ENCODE measurements around the gene DNLZ. TPM values are rescaled to one million over a fixed set of nuclear protein-coding genes. Genes with fewer than 3 reads are reported as not detected.

The DNLZ gene
- total RNA-seq, 1 donor from 2014 or later: 14.5 TPM

DNA sequence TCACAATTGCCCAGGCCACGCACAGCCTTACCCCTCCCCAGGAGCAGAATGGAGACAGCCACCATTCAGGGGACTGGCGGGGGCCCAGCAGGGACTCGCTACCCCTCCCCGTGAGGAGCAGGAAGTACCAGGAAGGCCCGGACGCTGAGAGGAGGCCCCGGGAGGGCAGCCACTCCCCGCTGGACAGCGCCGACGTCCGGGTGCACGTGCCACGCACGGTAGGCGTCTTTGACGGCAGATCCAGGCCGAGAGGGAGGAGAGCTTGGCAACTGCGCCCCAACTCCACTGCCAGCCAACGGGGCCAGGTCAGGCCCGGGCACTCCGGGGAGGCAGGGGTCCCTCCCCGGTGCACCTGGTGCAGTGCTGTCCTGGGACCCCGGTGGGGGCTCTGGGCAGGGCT, 14.0 kb downstream of the DNLZ start:
- no peaks in the 10 kb centered on the region for H3K36me3 Mint-ChIP-seq (ENCODE audit: low read depth, unreplicated experiment)
- peaks cover 11% of the 10 kb centered on the region for H3K27me3 Mint-ChIP-seq (ENCODE audit: unreplicated experiment)
- TF ChIP-seq, protein P1, sequence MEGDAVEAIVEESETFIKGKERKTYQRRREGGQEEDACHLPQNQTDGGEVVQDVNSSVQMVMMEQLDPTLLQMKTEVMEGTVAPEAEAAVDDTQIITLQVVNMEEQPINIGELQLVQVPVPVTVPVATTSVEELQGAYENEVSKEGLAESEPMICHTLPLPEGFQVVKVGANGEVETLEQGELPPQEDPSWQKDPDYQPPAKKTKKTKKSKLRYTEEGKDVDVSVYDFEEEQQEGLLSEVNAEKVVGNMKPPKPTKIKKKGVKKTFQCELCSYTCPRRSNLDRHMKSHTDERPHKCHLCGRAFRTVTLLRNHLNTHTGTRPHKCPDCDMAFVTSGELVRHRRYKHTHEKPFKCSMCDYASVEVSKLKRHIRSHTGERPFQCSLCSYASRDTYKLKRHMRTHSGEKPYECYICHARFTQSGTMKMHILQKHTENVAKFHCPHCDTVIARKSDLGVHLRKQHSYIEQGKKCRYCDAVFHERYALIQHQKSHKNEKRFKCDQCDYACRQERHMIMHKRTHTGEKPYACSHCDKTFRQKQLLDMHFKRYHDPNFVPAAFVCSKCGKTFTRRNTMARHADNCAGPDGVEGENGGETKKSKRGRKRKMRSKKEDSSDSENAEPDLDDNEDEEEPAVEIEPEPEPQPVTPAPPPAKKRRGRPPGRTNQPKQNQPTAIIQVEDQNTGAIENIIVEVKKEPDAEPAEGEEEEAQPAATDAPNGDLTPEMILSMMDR (IDR thresholded peaks at IDR 0.05; ENCODE audit: unreplicated experiment): no peak
- DNase-seq (ENCODE audit: low spot score): no peak
- H3K9me3 Mint-ChIP-seq (ENCODE audit: unreplicated experiment): no peaks in the 10 kb centered on the region
- H3K4me1 Mint-ChIP-seq (ENCODE audit: unreplicated experiment): no peaks in the 10 kb centered on the region
- no peak overlapping the region for H3K27ac Mint-ChIP-seq (ENCODE audit: unreplicated experiment)
- no peak overlapping the region for H3K4me3 Mint-ChIP-seq (ENCODE audit: unreplicated experiment)

- H3K9me3 Mint-ChIP-seq (ENCODE audit: unreplicated experiment): no peaks in the 10 kb centered on the region
- peaks cover 11% of the 10 kb centered on the region for H3K27me3 Mint-ChIP-seq (ENCODE audit: unreplicated experiment)
- H3K4me3 Mint-ChIP-seq (ENCODE audit: unreplicated experiment): no peak overlapping the region
- H3K27ac Mint-ChIP-seq (ENCODE audit: unreplicated experiment): no peak overlapping the region
- H3K36me3 Mint-ChIP-seq (ENCODE audit: low read depth, unreplicated experiment): no peaks in the 10 kb centered on the region
- TF ChIP-seq, protein P1 (IDR thresholded peaks at IDR 0.05; ENCODE audit: unreplicated experiment): no peak
- H3K4me1 Mint-ChIP-seq (ENCODE audit: unreplicated experiment): no peaks in the 10 kb centered on the region
- DNase-seq (ENCODE audit: low spot score): no peak
These were observed 14.9 kb downstream of the DNLZ start for GRCh38 chr9:136348691-136349090.

DNA sequence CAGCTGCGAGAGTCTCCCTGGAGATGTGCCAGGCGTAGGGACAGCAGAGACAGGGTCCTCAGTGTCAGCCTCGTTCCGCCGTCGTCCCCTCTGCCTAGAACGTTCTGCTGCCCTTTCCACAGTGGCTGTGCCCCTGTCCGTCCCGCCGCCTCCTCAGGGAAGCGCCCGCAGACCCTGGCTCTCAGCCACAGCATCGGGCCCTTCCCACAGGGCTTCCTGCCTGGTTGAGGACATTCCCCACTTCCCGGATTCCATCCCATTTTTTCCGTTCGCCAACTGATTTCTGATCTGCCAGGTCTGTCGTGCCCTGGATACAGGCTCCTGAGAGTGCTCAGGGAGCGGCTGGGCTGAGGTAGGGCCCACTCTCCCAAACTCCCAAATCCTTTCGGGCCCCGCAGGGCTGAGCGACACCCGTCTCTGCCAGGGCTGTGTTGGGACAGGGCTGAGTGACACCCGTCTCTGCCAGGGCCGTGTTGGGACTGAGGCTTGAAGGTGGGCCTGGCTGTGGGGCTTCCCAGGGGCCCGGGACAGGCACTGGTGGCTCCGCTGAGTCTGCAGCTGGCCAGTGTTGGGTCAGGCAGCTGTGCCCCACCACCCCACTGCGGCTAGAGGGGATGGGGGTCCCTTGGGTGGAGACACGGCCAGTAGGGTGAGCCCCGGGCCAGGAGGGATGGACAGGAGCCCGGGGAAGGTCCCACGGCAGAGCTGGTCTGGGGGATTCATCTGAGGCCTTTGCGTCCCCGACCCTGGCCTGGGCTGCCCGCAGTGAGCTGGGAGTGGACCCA, 15.9 kb downstream of the DNLZ start:
- Mint-ChIP-seq H3K4me3 (ENCODE audit: unreplicated experiment) (no peak overlapping the region), H3K36me3 (ENCODE audit: low read depth, unreplicated experiment) (no peaks in the 10 kb centered on the region), H3K27me3 (ENCODE audit: unreplicated experiment) (peaks cover 10% of the 10 kb centered on the region), H3K9me3 (ENCODE audit: unreplicated experiment) (no peaks in the 10 kb centered on the region), H3K27ac (ENCODE audit: unreplicated experiment) (no peak overlapping the region), H3K4me1 (ENCODE audit: unreplicated experiment) (no peaks in the 10 kb centered on the region)
- TF ChIP-seq, protein P1 (IDR thresholded peaks at IDR 0.05; ENCODE audit: unreplicated experiment): no peak
- no peak for DNase-seq (ENCODE audit: low spot score)

DNA sequence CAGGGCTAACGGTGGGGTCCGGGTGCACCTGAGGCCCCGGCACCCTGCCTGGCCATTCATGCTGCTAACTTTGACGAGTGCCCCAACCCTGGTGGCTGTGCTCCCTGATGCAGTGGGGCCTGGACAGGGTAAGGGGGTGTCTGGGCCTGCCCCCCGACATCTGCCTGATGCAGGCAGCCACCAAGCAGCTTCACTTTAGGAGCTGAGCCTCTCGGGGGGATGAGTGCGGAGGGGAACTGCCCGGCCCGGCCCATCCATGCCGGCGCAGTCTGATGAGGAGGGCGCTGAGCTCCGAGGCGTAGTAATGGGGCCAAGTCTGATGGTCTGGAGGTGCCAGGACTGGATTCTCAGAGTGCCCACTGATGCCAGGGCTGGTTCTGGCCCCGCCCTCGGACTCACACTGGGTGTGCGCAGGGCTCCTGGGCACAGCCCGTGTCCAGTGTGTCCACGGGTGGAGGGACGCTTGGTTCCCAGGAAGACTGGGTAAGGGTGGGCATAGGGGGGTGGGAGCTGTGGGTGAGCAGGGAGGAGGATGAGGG, 16.5 kb downstream of the DNLZ start:
- H3K9me3 Mint-ChIP-seq (ENCODE audit: unreplicated experiment): no peaks in the 10 kb centered on the region
- H3K27ac Mint-ChIP-seq (ENCODE audit: unreplicated experiment): no peak overlapping the region
- peaks cover 10% of the 10 kb centered on the region for H3K27me3 Mint-ChIP-seq (ENCODE audit: unreplicated experiment)
- TF ChIP-seq, protein P1 (IDR thresholded peaks at IDR 0.05; ENCODE audit: unreplicated experiment): no peak
- H3K36me3 Mint-ChIP-seq (ENCODE audit: low read depth, unreplicated experiment): no peaks in the 10 kb centered on the region
- no peak for DNase-seq (ENCODE audit: low spot score)
- H3K4me1 Mint-ChIP-seq (ENCODE audit: unreplicated experiment): no peaks in the 10 kb centered on the region
- H3K4me3 Mint-ChIP-seq (ENCODE audit: unreplicated experiment): no peak overlapping the region

GRCh38 chr9:136346157-136346481, 17.4 kb downstream of the DNLZ start:
- TF ChIP-seq, protein P1 (IDR thresholded peaks at IDR 0.05; ENCODE audit: unreplicated experiment): no peak
- Mint-ChIP-seq H3K27ac (ENCODE audit: unreplicated experiment) (no peak overlapping the region), H3K4me1 (ENCODE audit: unreplicated experiment) (no peaks in the 10 kb centered on the region), H3K9me3 (ENCODE audit: unreplicated experiment) (no peaks in the 10 kb centered on the region), H3K36me3 (ENCODE audit: low read depth, unreplicated experiment) (no peaks in the 10 kb centered on the region), H3K4me3 (ENCODE audit: unreplicated experiment) (no peak overlapping the region), H3K27me3 (ENCODE audit: unreplicated experiment) (peaks cover 10% of the 10 kb centered on the region)
- DNase-seq (ENCODE audit: low spot score): no peak

Measured in endothelial cell (in vitro differentiated cells).